ENCODE measurements around the gene TNFSF11.

The TNFSF11 gene

GRCh38 chr13:42561752-42562467 is 12.0 kb upstream of the TNFSF11 start:
- FAIRE-seq = no peak

- no peak for FAIRE-seq
Measured at GRCh38 chr13:42567906-42568305, 6.0 kb upstream of the TNFSF11 start.

- FAIRE-seq = no peak
Measured at GRCh38 chr13:42569576-42570344, 4.2 kb upstream of the TNFSF11 start.

- FAIRE-seq = no peak
Measured at GRCh38 chr13:42571895-42572294, 2.1 kb upstream of the TNFSF11 start.

- FAIRE-seq = no peak
Measured at GRCh38 chr13:42574435-42575311, 721 bp downstream of the TNFSF11 start.

GRCh38 chr13:42575938-42576337 is 2.0 kb downstream of the TNFSF11 start:
- no peak for FAIRE-seq

- no peak for FAIRE-seq
Measured at GRCh38 chr13:42577538-42577937, 3.6 kb downstream of the TNFSF11 start.

GRCh38 chr13:42580644-42581043 is 6.7 kb downstream of the TNFSF11 start:
- no peak for FAIRE-seq

GRCh38 chr13:42581427-42581826 is 7.5 kb downstream of the TNFSF11 start:
- FAIRE-seq = no peak

- FAIRE-seq = no peak
Measured at GRCh38 chr13:42591602-42592001, 17.6 kb downstream of the TNFSF11 start.

GRCh38 chr13:42592915-42593900 is 19.3 kb downstream of the TNFSF11 start:
- FAIRE-seq = no peak

GRCh38 chr13:42594481-42595252 is 20.7 kb downstream of the TNFSF11 start:
- peak; percentile 92 for FAIRE-seq

- no peak for FAIRE-seq
Measured at GRCh38 chr13:42595253-42595571, 21.3 kb downstream of the TNFSF11 start.

GRCh38 chr13:42597505-42597904 is 23.6 kb downstream of the TNFSF11 start:
- no peak for FAIRE-seq

- no peak for FAIRE-seq
Measured at GRCh38 chr13:42600943-42601342, 27.0 kb downstream of the TNFSF11 start.

- FAIRE-seq = no peak
Measured at GRCh38 chr13:42602906-42603305, 29.0 kb downstream of the TNFSF11 start.

GRCh38 chr13:42603571-42603970 is 29.6 kb downstream of the TNFSF11 start:
- FAIRE-seq = no peak

GRCh38 chr13:42607546-42607945 is 33.6 kb downstream of the TNFSF11 start:
- FAIRE-seq = no peak

GRCh38 chr13:42610649-42611048 is 36.7 kb downstream of the TNFSF11 start:
- no peak for FAIRE-seq

- FAIRE-seq = no peak
Measured at GRCh38 chr13:42611086-42611779, 37.3 kb downstream of the TNFSF11 start.
